SJCRH30 (cell line): ENCODE results near the gene PABPC1L. TPM values are rescaled to one million over a fixed set of nuclear protein-coding genes. Genes with fewer than 3 reads are reported as not detected.

Experiments
- DNase-seq, 2 experiments: peaks; one replicate each; pipeline ENCODE4 v3.0.0-alpha.2; 2015 to 2020
- H3K27ac ChIP-seq: fragments of 250-450 bp; sonication (Bioruptor Pico); 2 replicates; pipeline ENCODE4 v1.5.1; 2020; ENCODE audit warnings: mild to moderate bottlenecking, moderate library complexity
- H3K27me3 ChIP-seq: fragments of 250-450 bp; sonication (Bioruptor Pico); 2 replicates; pipeline ENCODE4 v1.5.1; 2020; ENCODE audit warnings: mild to moderate bottlenecking, moderate library complexity
- H3K36me3 ChIP-seq: fragments of 250-450 bp; sonication (Bioruptor Pico); 2 replicates; pipeline ENCODE4 v1.5.1; 2020; ENCODE audit warnings: mild to moderate bottlenecking, moderate library complexity
- H3K4me1 ChIP-seq: fragments of 250-450 bp; sonication (Bioruptor Pico); 2 replicates; pipeline ENCODE4 v1.5.1; 2020; ENCODE audit warnings: mild to moderate bottlenecking, moderate library complexity
- H3K4me3 ChIP-seq: fragments of 250-450 bp; sonication (Bioruptor Pico); 2 replicates; pipeline ENCODE4 v1.5.1; 2020; ENCODE audit warnings: mild to moderate bottlenecking, moderate library complexity
- H3K9me3 ChIP-seq: fragments of 250-450 bp; sonication (Bioruptor Pico); replicated peaks from 2 replicates; pipeline ENCODE4 v1.5.1; 2020; ENCODE audit warnings: mild to moderate bottlenecking, moderate library complexity
- total RNA-seq: library from RNA; depleted of rRNA; stranded (reverse); fragments of >200 nt; shearing (Covaris generic); gene quantifications from 2 replicates; pipeline ENCODE4 v1.2.3, GENCODE V29; 2014

The PABPC1L gene
- total RNA-seq, 1 experiment from 2014 or later, result 15.9 TPM

- Histone ChIP-seq H3K4me3 (peak overlapping the region; percentile 99; the same call in 1 of the 2 replicates), H3K9me3 (no peaks in the 10 kb centered on the region), H3K27me3 (no peaks in the 10 kb centered on the region), H3K4me1 (peaks cover 9% of the 10 kb centered on the region), H3K36me3 (peaks cover 35% of the 10 kb centered on the region), H3K27ac (no peak overlapping the region)
- DNase-seq, result no peak
These were observed 22.4 kb upstream of the PABPC1L start for GRCh38 chr20:44887466-44887865.

GRCh38 chr20:44888226-44889103 lies 21.4 kb upstream of the PABPC1L start:
- H3K27ac ChIP-seq, result no peak overlapping the region
- no peak for DNase-seq

GRCh38 chr20:44891826-44892225 lies 18.0 kb upstream of the PABPC1L start:
- DNase-seq, result no peak
- Histone ChIP-seq H3K27ac (no peak overlapping the region), H3K27me3 (no peaks in the 10 kb centered on the region), H3K4me1 (peaks cover 7% of the 10 kb centered on the region), H3K9me3 (no peaks in the 10 kb centered on the region), H3K4me3 (no peak overlapping the region), H3K36me3 (peaks cover 48% of the 10 kb centered on the region)

More at GRCh38 chr20:44888226-44889103, 21.4 kb upstream of the PABPC1L start:
- no peaks in the 10 kb centered on the region for H3K27me3 ChIP-seq
- no peaks in the 10 kb centered on the region for H3K9me3 ChIP-seq
- peaks cover 9% of the 10 kb centered on the region for H3K4me1 ChIP-seq
- H3K36me3 ChIP-seq, result peaks cover 38% of the 10 kb centered on the region
- H3K4me3 ChIP-seq, result no peak overlapping the region

GRCh38 chr20:44894959-44895358 lies 14.9 kb upstream of the PABPC1L start:
- Histone ChIP-seq H3K4me1 (no peaks in the 10 kb centered on the region), H3K4me3 (no peak overlapping the region), H3K36me3 (peaks cover 28% of the 10 kb centered on the region), H3K27me3 (no peaks in the 10 kb centered on the region), H3K9me3 (no peaks in the 10 kb centered on the region), H3K27ac (no peak overlapping the region)
- DNase-seq, result no peak

- H3K27me3 ChIP-seq, result no peaks in the 10 kb centered on the region
- no peak overlapping the region for H3K4me3 ChIP-seq
- DNase-seq, result no peak
- no peak overlapping the region for H3K27ac ChIP-seq
- H3K4me1 ChIP-seq, result no peaks in the 10 kb centered on the region
- H3K9me3 ChIP-seq, result no peaks in the 10 kb centered on the region
- H3K36me3 ChIP-seq, result peaks cover 23% of the 10 kb centered on the region; the same call in 1 of the 2 replicates
These were observed 13.3 kb upstream of the PABPC1L start for GRCh38 chr20:44896583-44896982.

GRCh38 chr20:44897133-44897532 lies 12.7 kb upstream of the PABPC1L start:
- Histone ChIP-seq H3K27ac (no peak overlapping the region), H3K9me3 (no peaks in the 10 kb centered on the region), H3K4me3 (no peak overlapping the region), H3K36me3 (peaks cover 24% of the 10 kb centered on the region; the same call in 1 of the 2 replicates), H3K27me3 (no peaks in the 10 kb centered on the region), H3K4me1 (no peaks in the 10 kb centered on the region)
- no peak for DNase-seq

GRCh38 chr20:44900231-44900854 lies 9.5 kb upstream of the PABPC1L start:
- Histone ChIP-seq H3K4me3 (no peak overlapping the region), H3K4me1 (no peaks in the 10 kb centered on the region), H3K27ac (no peak overlapping the region), H3K27me3 (no peaks in the 10 kb centered on the region), H3K9me3 (no peaks in the 10 kb centered on the region), H3K36me3 (peaks cover 43% of the 10 kb centered on the region)
- DNase-seq, result no peak

- no peak overlapping the region for H3K27ac ChIP-seq
- DNase-seq, result no peak
- no peaks in the 10 kb centered on the region for H3K4me1 ChIP-seq
- no peaks in the 10 kb centered on the region for H3K27me3 ChIP-seq
- H3K36me3 ChIP-seq, result peaks cover 53% of the 10 kb centered on the region
- no peak overlapping the region for H3K4me3 ChIP-seq
- no peaks in the 10 kb centered on the region for H3K9me3 ChIP-seq
These were observed 7.9 kb upstream of the PABPC1L start for GRCh38 chr20:44901974-44902373.

GRCh38 chr20:44904377-44904776 lies 5.5 kb upstream of the PABPC1L start:
- H3K36me3 ChIP-seq, result peaks cover 69% of the 10 kb centered on the region
- H3K27ac ChIP-seq, result no peak overlapping the region
- H3K27me3 ChIP-seq, result no peaks in the 10 kb centered on the region
- no peaks in the 10 kb centered on the region for H3K4me1 ChIP-seq
- no peak overlapping the region for H3K4me3 ChIP-seq
- DNase-seq, result no peak
- H3K9me3 ChIP-seq, result no peaks in the 10 kb centered on the region

GRCh38 chr20:44908987-44909871 lies 631 bp upstream of the PABPC1L start:
- no peaks in the 10 kb centered on the region; the same call in 1 of the 2 replicates for H3K4me1 ChIP-seq
- peaks cover 41% of the 10 kb centered on the region for H3K36me3 ChIP-seq
- peak overlapping the region; percentile 76 for H3K4me3 ChIP-seq
- no peak overlapping the region for H3K27ac ChIP-seq
- no peaks in the 10 kb centered on the region for H3K9me3 ChIP-seq
- no peaks in the 10 kb centered on the region for H3K27me3 ChIP-seq
- no peak for DNase-seq

GRCh38 chr20:44910690-44911262 lies 916 bp downstream of the PABPC1L start:
- Histone ChIP-seq H3K9me3 (no peaks in the 10 kb centered on the region), H3K4me3 (peak overlapping the region; percentile 76), H3K4me1 (no peaks in the 10 kb centered on the region; the same call in 1 of the 2 replicates), H3K27ac (no peak overlapping the region; the same call in 1 of the 2 replicates), H3K27me3 (no peaks in the 10 kb centered on the region), H3K36me3 (peaks cover 27% of the 10 kb centered on the region)
- DNase-seq, result peak in 1 of 2 experiments; percentile 31

GRCh38 chr20:44911264-44911921 lies 1.5 kb downstream of the PABPC1L start:
- DNase-seq, result peak; percentile 51 to 58
- peaks cover 23% of the 10 kb centered on the region for H3K36me3 ChIP-seq
- no peak overlapping the region for H3K27ac ChIP-seq
- H3K9me3 ChIP-seq, result no peaks in the 10 kb centered on the region
- H3K4me3 ChIP-seq, result no peak overlapping the region
- H3K4me1 ChIP-seq, result no peaks in the 10 kb centered on the region; the same call in 1 of the 2 replicates
- H3K27me3 ChIP-seq, result no peaks in the 10 kb centered on the region

GRCh38 chr20:44912189-44912588 lies 2.3 kb downstream of the PABPC1L start:
- Histone ChIP-seq H3K36me3 (peaks cover 19% of the 10 kb centered on the region), H3K9me3 (no peaks in the 10 kb centered on the region), H3K27me3 (no peaks in the 10 kb centered on the region), H3K27ac (no peak overlapping the region), H3K4me1 (no peaks in the 10 kb centered on the region; the same call in 1 of the 2 replicates), H3K4me3 (no peak overlapping the region)
- no peak for DNase-seq

GRCh38 chr20:44914924-44915323 lies 5.1 kb downstream of the PABPC1L start:
- no peak for DNase-seq
- Histone ChIP-seq H3K9me3 (no peaks in the 10 kb centered on the region), H3K27me3 (no peaks in the 10 kb centered on the region), H3K4me3 (no peak overlapping the region), H3K27ac (no peak overlapping the region), H3K36me3 (peaks cover 12% of the 10 kb centered on the region), H3K4me1 (no peaks in the 10 kb centered on the region; the same call in 1 of the 2 replicates)
